ENCODE results near the gene RPGRIP1L.
"Not testable (repeated sequence)": the region's sequence is repeated elsewhere in the genome, so short reads cannot be mapped to it uniquely, and the experiment has no call there.

Gene RPGRIP1L

DNA sequence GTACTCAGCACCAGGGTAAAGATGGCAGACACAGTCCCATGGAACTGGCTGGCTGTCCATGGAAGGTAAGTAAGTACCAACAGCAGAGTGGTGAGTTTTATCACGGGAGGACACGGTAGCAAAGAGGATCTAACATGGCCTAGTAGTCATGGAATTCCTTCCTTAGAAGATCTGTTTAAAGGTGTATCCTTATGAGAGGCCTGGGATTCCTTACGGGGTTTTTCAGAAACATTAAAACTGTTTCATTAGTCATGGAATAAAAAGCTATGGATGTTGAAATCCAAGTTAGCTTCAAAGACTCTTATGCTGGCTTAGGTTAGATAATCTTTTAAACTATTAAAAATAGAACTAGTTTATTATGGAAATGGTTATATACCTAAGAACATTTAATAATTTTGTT, 7.7 kb upstream of the RPGRIP1L start:
- DNase-seq, result no peak

DNA sequence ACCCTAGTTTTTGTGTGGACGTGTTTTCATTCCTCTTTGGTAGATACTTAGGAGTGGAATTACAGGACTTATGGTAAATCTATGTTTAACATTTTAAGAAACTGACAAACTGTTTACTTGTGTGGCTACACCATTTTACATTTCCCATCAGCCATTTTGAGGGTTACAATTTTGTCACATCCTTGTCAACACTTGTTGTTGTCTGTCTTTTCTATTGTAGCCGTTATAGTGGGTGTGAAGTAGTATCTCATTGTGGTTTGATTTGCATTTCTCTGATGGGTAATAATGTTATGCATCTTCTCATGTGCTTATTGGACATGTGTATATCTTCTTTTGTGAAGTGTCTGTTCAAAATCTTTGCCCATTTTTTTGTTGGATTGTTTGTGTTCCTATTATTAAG, 4.8 kb upstream of the RPGRIP1L start:
- no peak for DNase-seq

DNA sequence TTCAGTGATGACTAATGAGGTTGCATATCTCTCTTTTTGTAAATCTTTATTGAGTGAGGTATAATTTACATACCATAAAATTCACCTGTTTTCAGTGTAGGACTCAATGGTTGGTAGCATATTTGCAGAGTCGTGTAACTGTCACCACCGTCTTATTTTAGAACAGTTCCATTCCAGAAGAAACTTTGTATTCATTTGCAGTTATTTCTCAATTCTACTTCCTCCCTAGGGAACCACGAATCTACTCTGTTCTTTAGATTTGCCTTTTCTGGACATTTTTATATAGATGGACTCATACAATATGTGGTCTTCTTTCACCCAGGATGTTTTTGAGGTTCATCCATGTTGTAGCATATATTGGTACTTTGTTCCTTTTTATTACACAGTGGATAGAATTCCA, 4.0 kb upstream of the RPGRIP1L start:
- DNase-seq, result no peak

DNA sequence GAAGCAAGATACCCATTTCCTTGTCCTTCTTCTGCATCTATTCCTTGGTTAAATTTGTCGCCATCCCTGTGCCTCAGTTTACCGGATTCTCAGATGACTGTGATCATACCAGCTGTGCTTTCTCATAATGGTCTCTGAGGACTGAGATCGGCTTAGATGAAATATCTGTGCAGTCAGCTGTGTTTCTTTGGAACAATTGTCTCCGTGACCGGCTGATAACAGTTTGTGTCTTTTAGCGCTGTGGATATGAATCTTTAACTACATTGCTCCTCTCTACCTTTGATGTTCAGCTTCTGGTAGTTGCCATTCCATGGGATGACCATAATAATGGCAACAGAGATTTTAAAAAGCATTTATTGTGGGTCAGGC, 770 bp upstream of the RPGRIP1L start:
- no peak for DNase-seq

DNA sequence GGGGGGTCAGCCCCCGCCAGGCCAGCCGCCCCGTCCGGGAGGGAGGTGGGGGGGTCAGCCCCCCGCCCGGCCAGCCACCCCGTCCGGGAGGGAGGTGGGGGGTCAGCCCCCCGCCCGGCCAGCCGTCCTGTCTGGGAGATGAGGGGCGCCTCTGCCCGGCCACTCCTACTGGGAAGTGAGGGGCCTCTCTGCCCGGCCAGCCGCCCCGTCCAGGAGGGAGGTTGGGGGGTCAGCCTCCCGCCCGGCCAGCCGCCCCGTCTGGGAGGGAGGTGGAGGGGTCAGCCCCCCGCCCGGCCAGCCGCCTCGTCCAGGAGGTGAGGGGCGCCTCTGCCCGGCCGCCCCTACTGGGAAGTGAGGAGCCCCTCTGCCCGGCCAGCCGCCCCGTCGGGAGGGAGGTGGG, 5.4 kb downstream of the RPGRIP1L start:
- not testable (repeated sequence) for DNase-seq

DNA sequence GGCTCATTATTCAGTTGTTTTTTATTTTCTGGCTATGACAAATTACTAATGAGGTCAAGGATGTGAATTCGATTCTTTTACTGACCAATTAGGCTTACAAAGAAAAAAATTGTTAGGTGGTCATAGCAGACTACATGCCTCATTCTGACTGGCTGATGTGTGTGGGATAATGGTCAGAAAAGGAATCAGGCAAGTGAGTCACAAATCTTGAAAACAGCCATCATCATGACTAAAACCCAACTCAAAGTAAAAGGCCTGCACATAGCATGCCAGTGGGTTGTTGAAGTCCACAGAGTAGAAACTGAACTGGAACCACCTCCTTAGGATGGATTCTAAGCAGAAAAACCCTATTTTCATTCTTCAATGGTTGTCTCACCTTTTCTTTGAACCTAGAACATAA, 8.6 kb downstream of the RPGRIP1L start:
- DNase-seq, result no peak

DNA sequence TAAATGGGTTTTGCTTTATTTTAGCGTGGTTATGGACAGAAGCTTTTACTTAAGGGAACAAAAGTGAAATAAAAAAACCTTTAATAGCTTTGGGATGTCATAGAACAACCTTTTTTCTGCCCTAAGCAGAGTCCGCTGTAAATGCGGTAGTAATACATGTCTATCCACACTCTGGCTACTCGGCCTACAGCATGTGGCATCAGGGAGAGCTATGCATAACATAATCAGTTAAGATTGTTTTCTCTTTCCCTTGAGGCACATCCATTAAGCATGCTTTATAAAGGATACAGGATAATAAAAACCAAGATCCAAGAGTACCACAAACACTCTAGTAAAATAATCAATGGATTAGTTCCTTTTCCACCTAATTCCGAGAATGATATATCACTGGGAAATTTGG, 10.3 kb downstream of the RPGRIP1L start:
- DNase-seq, result no peak

DNA sequence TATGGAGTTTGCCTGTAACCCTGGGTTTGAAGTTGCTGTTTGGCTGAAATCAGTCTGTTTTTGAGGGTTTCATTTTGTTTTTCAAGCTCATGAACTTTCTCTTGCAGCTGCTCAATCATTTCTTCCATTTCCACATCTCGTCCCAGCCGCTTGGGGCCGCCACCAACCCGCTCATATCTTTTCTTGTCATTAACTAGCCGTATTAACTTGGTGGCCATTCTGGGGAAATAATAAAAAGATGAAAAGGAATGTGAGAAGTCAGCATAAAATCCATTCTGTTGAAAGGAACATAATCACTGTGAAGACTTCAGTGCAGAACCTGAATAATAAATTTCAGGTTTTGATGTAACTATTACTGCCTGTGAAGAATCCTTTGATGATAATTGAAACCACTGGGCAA, 11.5 kb downstream of the RPGRIP1L start:
- DNase-seq, result no peak

DNA sequence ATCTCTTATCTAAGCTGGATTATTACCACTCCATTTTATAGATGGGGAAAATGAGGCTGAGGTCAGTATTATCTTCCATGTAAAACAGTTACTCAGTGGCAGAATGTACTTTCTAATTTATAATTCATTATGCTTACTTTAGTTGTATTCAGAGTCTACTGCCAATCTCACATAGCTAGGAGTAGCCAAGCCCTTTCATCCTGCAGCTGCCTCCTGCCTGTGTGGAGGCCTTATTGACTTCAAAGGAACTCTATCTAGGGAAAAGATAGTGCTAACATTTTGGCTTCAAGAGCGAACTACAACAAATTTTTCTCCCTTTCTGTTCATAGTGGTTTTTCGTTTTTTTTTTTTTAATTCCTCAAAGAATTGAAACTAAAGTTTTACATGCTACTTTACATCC, 12.9 kb downstream of the RPGRIP1L start:
- no peak for DNase-seq

DNA sequence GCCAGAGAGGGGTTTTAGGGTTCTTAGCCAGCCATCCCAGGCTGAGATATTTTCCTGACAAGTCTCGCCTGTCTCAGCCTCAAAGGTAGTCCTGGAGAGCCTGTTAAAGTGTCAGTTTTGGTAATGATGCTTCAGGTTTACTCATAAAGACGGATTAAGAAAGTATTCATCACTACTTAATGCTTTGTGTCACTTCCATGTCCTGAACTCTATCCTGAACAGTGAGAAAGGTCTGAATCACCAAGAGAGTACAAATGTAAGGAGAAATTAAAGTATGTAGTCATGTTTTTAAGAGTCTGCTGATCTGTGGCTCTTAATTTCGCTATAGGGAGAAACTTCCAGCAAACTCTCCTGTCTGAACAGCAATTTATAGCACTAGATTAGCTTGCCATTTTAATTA, 14.0 kb downstream of the RPGRIP1L start:
- DNase-seq, result no peak

DNA sequence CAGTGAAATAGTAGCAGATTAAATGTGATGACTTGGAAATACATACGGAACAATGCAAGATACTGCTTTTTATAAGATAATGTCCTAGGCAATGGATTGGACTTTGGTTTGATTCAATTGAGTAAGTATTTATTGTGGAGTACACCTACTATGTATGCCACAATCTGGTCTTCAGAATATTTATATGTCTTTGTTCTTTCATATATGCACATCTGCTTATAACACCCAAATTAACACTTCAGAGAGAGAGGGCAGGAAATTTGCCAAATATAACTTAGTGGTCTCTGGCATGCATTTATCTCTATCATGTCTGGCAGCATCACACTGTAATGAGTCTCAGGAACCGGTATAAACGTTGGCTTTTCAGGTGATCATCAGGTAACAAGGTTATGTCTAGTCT, 16.9 kb downstream of the RPGRIP1L start:
- DNase-seq, result no peak

DNA sequence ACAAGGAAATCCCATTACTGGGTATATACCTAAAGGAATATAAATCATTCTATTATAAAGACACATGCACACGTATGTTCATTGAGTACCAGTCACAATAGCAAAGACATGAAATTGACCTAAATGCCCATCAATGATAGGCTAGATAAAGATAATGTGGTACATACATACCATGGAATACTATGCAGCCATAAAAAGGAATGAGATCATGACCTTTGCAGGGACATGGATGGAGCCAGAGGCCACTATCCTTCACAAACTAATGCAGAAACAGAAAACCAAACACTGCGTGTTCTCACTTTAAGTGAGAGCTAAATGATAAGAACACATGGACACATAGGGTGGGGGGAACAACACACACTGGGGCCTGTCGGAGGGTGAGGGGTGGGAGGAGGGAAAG, 18.3 kb downstream of the RPGRIP1L start:
- DNase-seq, result not testable (repeated sequence)

DNA sequence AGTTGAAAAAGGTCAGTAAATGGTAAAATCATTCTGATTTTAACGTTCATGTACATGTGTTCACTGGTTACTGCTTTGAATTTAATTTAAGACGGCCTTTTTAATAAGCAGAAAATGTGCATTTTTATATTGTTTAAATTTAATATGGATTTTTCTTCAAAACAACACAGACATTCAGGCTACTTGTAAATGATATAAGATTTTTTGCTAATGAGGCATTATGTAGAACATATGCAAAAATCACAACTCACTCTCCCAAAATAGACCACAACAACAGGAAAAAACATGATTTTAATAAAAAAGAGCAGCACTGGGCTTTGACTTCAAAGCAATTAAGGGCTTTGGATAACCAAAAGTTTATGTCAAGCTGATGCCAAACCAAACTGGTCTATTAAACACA, 22.3 kb downstream of the RPGRIP1L start:
- no peak for DNase-seq

DNA sequence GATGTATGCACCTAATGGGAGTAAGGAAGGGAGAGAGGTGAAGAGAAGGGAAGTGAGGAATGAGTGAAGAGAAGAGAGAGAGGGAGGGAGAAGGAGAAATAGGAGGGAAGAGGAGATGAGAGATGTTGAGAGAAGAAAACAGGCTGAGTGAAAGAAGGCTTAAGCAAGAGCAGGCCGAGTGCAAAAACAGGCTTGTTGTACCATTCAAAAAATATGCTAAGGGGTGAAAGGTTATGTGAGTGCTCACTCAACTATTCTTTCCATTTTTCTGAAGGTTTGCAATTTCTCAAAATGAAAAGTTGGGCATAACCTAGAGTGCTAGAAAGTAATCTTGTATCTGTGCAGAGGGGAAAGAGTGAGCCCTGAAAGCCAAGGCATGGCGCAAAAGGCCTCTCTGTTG, 22.9 kb downstream of the RPGRIP1L start:
- DNase-seq, result no peak

DNA sequence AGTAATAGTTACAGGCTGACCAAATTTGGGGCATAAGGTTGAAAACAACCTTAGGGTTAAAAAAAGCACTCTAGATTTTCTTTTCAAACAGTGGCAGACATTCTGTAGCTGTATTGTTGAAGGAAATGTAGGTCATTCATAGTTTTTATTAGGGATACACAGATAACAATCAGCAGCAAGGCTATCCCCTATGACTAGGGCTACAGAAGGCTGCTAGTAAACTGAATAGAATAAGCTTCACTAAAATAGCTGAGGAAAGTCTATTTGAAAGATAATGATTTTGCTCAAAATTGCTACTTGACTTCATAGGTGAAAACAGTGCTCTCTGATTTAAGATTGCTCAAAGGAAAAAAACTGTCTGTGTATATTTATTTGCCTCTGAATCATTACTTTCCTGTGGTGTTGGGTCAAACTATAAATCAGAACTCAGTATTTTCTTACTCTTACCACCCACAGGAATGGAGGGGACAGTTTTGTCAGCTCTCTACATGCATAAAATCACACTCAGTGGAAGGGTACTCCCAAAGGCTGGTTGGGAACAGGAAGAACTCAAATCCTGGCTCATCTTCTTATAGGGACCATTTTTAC, 24.8 kb downstream of the RPGRIP1L start:
- no peak for DNase-seq

DNA sequence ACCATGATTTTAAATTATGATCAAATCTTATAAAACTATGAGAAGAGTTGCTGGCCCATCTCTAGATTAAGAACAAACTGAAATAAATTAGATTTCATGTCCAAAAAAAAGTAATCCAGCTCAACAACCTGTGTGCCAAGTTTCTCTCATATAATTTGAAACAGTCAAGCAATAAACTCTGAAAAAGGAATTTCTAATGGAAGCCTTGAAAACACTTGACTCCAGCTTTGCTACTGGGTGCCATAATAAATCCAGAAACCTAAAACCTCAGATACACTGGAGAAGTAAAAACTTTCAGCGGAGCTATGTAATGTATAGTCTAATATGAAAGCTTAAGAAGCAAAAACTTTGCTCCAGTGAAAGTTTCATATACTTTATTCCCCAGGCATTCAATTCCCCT, 25.5 kb downstream of the RPGRIP1L start:
- no peak for DNase-seq

DNA sequence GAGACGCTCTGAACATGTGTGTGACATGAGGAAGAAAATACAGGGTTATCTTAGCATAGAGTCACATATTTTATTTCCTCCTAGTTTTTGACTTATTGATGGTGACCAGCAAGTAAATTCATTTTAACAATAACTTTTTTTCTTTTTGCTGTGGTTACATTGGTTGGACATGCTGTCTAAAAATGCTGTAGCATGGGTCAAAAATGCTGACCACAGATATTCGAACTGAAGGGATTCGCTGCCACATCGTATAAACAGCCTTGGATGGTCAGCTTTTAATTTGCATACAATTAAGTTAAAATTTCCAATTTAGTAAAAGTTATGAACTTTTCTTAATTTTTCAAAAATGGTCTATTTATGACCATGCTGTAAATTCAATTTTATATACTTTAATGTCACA, 30.5 kb downstream of the RPGRIP1L start:
- no peak for DNase-seq

DNA sequence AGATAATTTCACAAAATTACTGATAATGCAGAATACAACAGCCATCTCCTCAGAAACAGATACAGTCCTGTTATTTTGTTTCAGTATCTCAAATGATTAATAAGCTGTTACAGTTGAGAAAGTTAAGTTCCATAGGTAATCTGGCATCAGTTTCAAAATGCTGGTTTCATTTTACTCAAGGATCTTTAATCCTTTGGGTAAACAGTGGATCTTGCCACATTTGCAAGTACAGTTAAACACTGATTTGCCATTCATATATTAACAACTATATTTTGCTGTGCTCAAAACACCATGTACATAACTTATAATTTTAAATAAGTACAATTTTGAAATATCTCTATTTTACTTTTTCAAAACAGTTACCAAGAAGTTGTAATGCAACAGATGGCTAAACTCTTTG, 31.2 kb downstream of the RPGRIP1L start:
- DNase-seq, result no peak

DNA sequence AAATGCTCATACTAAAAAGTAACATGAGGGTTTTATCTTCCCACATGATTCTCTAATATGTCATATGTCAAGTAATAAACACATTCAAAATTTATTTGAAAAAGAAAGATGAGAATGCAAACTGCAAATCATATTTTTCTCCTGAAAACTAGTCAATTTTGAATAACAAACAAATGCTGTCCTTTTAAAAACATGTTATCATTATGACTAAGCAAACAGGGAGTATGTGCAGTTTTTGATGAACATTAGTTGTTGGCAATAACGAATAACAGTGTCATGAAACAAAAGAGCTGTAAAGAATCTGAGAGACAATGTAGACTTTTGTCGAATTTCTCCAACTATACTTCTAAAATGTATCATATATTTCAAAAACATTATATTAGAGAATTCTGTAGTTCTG, 34.8 kb downstream of the RPGRIP1L start:
- no peak for DNase-seq

DNA sequence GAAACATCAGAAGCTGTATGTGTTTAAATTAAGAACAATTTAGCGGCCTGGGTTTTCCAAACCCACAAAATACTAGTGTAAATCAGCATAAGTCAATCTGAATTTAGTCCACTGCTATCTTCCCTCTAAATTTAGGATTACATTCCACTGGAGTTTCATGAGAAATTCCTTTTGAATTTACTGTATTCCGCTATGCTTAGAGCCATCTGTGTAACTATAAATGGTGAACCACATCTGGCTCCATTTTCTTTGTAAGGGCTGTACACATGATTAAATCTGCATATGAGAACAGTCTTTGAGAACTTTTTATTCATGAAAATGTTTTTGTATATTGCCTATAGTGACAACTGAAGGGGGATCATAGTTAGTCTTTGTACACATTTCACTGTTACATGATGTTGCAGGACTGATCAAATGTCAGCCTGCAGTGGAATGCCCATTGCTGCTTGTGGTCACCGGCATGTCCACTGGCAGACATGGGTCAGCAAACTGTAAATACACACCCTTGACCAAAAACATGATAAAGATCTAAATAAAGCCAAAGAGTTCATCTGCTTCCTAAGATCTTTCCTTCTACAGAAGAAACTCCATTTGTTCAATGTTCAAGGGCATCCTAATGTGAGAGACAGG, 36.8 kb downstream of the RPGRIP1L start:
- DNase-seq, result no peak

DNA sequence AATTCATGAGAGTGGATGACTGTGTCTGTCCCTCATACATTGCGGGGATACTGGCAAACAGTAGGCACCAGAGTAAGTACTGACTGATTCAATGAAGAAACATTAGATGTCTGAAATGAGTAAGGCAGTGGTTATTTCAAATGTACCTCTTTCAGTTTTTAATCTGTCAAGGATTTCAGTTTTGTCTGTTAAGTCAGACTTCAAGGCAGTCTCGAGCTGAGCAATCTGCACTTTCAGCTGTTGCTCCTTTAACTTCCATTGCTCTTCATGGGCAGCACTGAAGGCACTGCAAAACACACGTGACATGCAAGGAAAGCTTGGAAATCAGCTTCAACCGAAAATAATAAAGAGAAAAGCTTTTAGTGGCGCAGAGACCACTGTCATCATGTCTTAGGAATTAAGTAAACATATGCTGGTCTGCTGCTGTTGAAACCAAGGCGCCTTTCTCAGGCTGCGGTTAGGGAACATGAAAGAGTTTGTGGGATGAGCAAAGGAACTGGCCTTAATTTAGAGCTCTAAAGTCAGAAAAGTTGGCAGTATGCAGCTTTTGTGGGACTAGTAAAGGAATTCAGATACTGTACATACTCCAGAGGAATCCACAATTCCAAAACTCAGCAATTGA, 38.8 kb downstream of the RPGRIP1L start:
- no peak for DNase-seq

DNA sequence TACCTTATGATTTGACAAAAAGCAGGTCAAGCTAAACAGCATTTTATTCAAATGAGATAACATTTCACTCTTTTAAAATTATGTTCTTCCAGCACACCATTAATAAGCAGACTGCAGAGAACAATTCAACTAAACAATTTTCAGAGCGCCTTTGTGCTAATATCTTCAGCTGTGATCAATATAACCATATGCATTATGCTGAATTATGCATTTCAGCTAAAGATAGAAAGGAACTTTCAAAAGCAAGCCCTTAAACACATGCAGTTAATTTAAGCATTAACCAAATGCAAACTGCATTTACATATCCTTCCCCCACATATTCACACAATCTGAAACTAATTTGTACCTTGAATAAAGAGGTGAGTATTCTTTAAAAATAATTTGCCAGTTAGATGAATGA, 41.6 kb downstream of the RPGRIP1L start:
- no peak for DNase-seq

DNA sequence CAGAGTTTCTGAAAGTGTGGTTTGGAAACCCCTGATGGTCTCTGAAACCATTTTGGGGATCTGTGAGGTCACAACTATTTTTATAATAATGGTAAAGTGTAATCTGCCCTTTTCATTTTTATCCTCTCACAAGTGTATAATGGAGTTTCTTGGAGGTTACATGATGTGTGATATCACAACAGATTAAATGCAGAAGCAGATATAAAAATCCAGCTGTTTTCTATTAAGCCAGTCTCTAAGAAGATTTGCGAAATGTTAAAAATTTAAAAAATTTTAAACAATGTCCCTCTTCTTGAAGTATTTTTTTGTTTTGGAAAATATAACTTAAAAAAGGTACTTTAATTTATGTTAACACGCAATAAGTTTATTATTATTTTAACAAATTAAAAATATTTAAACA, 48.7 kb downstream of the RPGRIP1L start:
- no peak for DNase-seq

DNA sequence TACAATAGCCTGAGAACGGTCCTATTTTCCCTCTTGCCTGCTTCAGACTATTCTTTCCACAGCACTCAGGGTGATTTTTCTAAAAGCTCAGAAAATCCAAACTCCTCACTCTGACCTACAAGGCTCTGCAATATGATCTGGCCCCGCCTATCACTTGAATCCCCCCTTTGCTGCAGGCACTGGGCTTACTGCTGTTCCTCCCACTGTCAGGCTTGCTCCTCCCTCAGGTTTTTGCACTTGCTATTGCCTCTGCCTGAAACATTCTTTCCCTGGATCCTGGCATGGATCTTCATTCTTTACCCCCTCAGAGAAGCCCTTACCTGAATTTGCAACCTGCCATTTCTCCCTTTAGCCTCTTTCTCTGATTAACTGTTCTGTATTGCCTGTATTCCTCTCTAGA, 52.3 kb downstream of the RPGRIP1L start:
- DNase-seq, result no peak

DNA sequence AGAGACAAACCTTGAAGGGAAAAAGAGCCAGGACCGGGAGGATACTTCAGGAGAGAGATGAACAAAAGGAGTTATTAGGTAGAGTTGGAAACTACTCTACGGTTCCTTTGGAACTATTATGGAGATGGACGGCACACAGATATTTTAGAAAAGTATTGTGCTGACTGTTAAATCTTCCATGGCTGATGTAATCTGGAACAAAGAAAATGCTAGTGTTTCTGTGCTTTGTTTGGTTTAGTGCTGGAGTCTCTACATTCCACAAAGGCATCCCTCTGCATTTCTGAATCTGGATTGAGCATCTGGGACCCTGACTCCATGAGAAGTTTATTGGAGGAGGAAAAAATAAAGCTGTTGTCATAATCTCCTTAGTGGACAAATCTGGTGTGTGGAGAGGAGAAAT, 57.2 kb downstream of the RPGRIP1L start:
- DNase-seq, result no peak

All from activated CD8-positive, alpha-beta memory T cell treated with anti-CD3 and anti-CD28 coated beads, Interleukin-2, amount 50 U/mL, for 4 hours (primary cell).